Osteoblast (primary cell): ENCODE data around the gene SPAG6. TPM values are rescaled to one million over a fixed set of nuclear protein-coding genes. Genes with fewer than 3 reads are reported as not detected.

Experiments
- DNase-seq: peaks from one replicate; pipeline ENCODE4 v3.0.0; 2011; ENCODE audit warnings: low spot score, mixed read lengths; ENCODE audit not compliant: insufficient read length; ENCODE audit errors: missing footprints
- H2AFZ ChIP-seq: 2 replicates; pipeline ENCODE4 v1.6.0; 2011; ENCODE audit warnings: mild to moderate bottlenecking, low read length
- H3K27ac ChIP-seq: 2 replicates; pipeline ENCODE4 v1.5.1; 2011; ENCODE audit warnings: mild to moderate bottlenecking, low read depth, low read length, moderate library complexity
- H3K27me3 ChIP-seq: 2 replicates; pipeline ENCODE4 v1.6.0; 2012; ENCODE audit warnings: mild to moderate bottlenecking, control low read depth, inconsistent platforms, low read length, moderate library complexity; ENCODE audit not compliant: insufficient read depth
- H3K36me3 ChIP-seq: 2 replicates; pipeline ENCODE4 v1.5.1; 2011; ENCODE audit warnings: mild to moderate bottlenecking, low read length, control low read depth, moderate library complexity; ENCODE audit not compliant: insufficient read depth
- H3K4me1 ChIP-seq: 2 replicates; pipeline ENCODE4 v1.5.1; 2011; ENCODE audit warnings: mild to moderate bottlenecking, low read length, control low read depth, moderate library complexity; ENCODE audit not compliant: insufficient read depth
- H3K4me2 ChIP-seq: 2 replicates; pipeline ENCODE4 v1.6.0; 2011; ENCODE audit warnings: mild to moderate bottlenecking, low read length; ENCODE audit not compliant: insufficient read depth
- H3K4me3 ChIP-seq: fragments of 200-600 bp; sonication (generic); 3 replicates; pipeline ENCODE4 v1.5.1; 2012; ENCODE audit warnings: mild to moderate bottlenecking, low read length, inconsistent platforms; ENCODE audit not compliant: insufficient read depth
- H3K79me2 ChIP-seq: 2 replicates; pipeline ENCODE4 v1.6.0; 2012; ENCODE audit warnings: mild to moderate bottlenecking, low read length, control low read depth, inconsistent platforms; ENCODE audit not compliant: insufficient read depth
- H3K9me3 ChIP-seq: 2 replicates; pipeline ENCODE4 v1.5.1; 2011; ENCODE audit warnings: low read depth, low read length, control low read depth
- H4K20me1 ChIP-seq: 2 replicates; pipeline ENCODE4 v1.6.0; 2012; ENCODE audit warnings: mild to moderate bottlenecking, low read length, control low read depth; ENCODE audit not compliant: insufficient read depth
- CTCF ChIP-seq: IDR thresholded peaks from 2 replicates; pipeline ENCODE4 v1.5.1; 2011; ENCODE audit warnings: mild to moderate bottlenecking, low read depth, low read length, moderate library complexity; ENCODE audit errors: extremely low read depth
- total RNA-seq: library from RNA; depleted of rRNA; stranded (reverse); fragments of >200 nt; gene quantifications from 2 replicates; pipeline ENCODE4 v1.2.3, GENCODE V29; 2012

Gene SPAG6
- total RNA-seq, 1 donor: not detected

- Histone ChIP-seq H3K36me3 (no peaks in the 10 kb centered on the region), H3K27me3 (peaks cover 89% of the 10 kb centered on the region), H3K9me3 (no peaks in the 10 kb centered on the region), H3K79me2 (no peaks in the 10 kb centered on the region), H3K4me2 (peak overlapping the region; percentile 77), H3K4me1 (peaks cover 7% of the 10 kb centered on the region), H2AFZ (peak overlapping the region; percentile 94), H4K20me1 (no peaks in the 10 kb centered on the region), H3K27ac (peak overlapping the region; percentile 86), H3K4me3 (peak overlapping the region; percentile 80)
- peak; percentile 97 for DNase-seq
- no peak for TF ChIP-seq CTCF
Observed at GRCh38 chr10:22340329-22341189, 4.7 kb upstream of the SPAG6 start.

- H3K27me3 ChIP-seq: peaks cover 89% of the 10 kb centered on the region
Observed at GRCh38 chr10:22341190-22341925, 3.9 kb upstream of the SPAG6 start.

GRCh38 chr10:22341926-22342196 lies 3.4 kb upstream of the SPAG6 start:
- peaks cover 89% of the 10 kb centered on the region for H3K27me3 ChIP-seq
- H3K4me2 ChIP-seq: peak overlapping the region; percentile 77
- H3K36me3 ChIP-seq: no peaks in the 10 kb centered on the region
- no peaks in the 10 kb centered on the region for H3K9me3 ChIP-seq
- H3K79me2 ChIP-seq: no peaks in the 10 kb centered on the region
- no peak for DNase-seq
- H3K4me3 ChIP-seq: no peak overlapping the region
- no peak overlapping the region for H3K27ac ChIP-seq
- no peak for TF ChIP-seq CTCF
- H3K4me1 ChIP-seq: peaks cover 7% of the 10 kb centered on the region
- H4K20me1 ChIP-seq: no peaks in the 10 kb centered on the region
- H2AFZ ChIP-seq: no peak overlapping the region

More at GRCh38 chr10:22341190-22341925, 3.9 kb upstream of the SPAG6 start:
- no peak for DNase-seq
- H4K20me1 ChIP-seq: no peaks in the 10 kb centered on the region
- peak overlapping the region; percentile 58 for H2AFZ ChIP-seq
- H3K27ac ChIP-seq: no peak overlapping the region
- H3K4me1 ChIP-seq: peaks cover 7% of the 10 kb centered on the region
- no peaks in the 10 kb centered on the region for H3K9me3 ChIP-seq
- H3K4me3 ChIP-seq: peak overlapping the region; percentile 80
- no peak for TF ChIP-seq CTCF
- H3K4me2 ChIP-seq: peak overlapping the region; percentile 77
- H3K36me3 ChIP-seq: no peaks in the 10 kb centered on the region
- H3K79me2 ChIP-seq: no peaks in the 10 kb centered on the region

GRCh38 chr10:22342421-22342820 lies 2.9 kb upstream of the SPAG6 start:
- Histone ChIP-seq H3K9me3 (no peaks in the 10 kb centered on the region), H4K20me1 (no peaks in the 10 kb centered on the region), H3K4me1 (peaks cover 7% of the 10 kb centered on the region), H3K4me2 (no peak overlapping the region), H3K36me3 (no peaks in the 10 kb centered on the region), H3K79me2 (no peaks in the 10 kb centered on the region), H3K27ac (no peak overlapping the region), H2AFZ (no peak overlapping the region), H3K4me3 (no peak overlapping the region), H3K27me3 (peaks cover 89% of the 10 kb centered on the region)
- no peak for TF ChIP-seq CTCF
- DNase-seq: no peak
